ENCODE data around the gene PRDM16. TPM values are rescaled to one million over a fixed set of nuclear protein-coding genes. Genes with fewer than 3 reads are reported as not detected.

Gene PRDM16
- total RNA-seq, 1 donor from 2014 or later: 21.4 TPM

- no peak for TF ChIP-seq CTCF (IDR thresholded peaks at IDR 0.05; ENCODE audit: unreplicated experiment)
- H3K9me3 Mint-ChIP-seq (ENCODE audit: unreplicated experiment): no peaks in the 10 kb centered on the region
- H3K4me1 Mint-ChIP-seq (ENCODE audit: unreplicated experiment): peaks cover 17% of the 10 kb centered on the region
- H3K27me3 Mint-ChIP-seq (ENCODE audit: unreplicated experiment): no peaks in the 10 kb centered on the region
- no peak overlapping the region for H3K27ac Mint-ChIP-seq (ENCODE audit: unreplicated experiment)
- H3K36me3 Mint-ChIP-seq (ENCODE audit: low read depth, unreplicated experiment): no peaks in the 10 kb centered on the region
- H3K4me3 Mint-ChIP-seq (ENCODE audit: unreplicated experiment): no peak overlapping the region
- no peak for DNase-seq (ENCODE audit: low spot score)
These were observed 22.3 kb downstream of the PRDM16 start for GRCh38 chr1:3091334-3091733.

GRCh38 chr1:3092530-3092929, 23.5 kb downstream of the PRDM16 start:
- no peak overlapping the region for H3K4me3 Mint-ChIP-seq (ENCODE audit: unreplicated experiment)
- no peak for DNase-seq (ENCODE audit: low spot score)
- H3K27me3 Mint-ChIP-seq (ENCODE audit: unreplicated experiment): no peaks in the 10 kb centered on the region
- H3K9me3 Mint-ChIP-seq (ENCODE audit: unreplicated experiment): no peaks in the 10 kb centered on the region
- TF ChIP-seq CTCF (IDR thresholded peaks at IDR 0.05; ENCODE audit: unreplicated experiment): no peak
- H3K36me3 Mint-ChIP-seq (ENCODE audit: low read depth, unreplicated experiment): no peaks in the 10 kb centered on the region
- peaks cover 16% of the 10 kb centered on the region for H3K4me1 Mint-ChIP-seq (ENCODE audit: unreplicated experiment)
- no peak overlapping the region for H3K27ac Mint-ChIP-seq (ENCODE audit: unreplicated experiment)

- no peaks in the 10 kb centered on the region for H3K27me3 Mint-ChIP-seq (ENCODE audit: unreplicated experiment)
- H3K27ac Mint-ChIP-seq (ENCODE audit: unreplicated experiment): no peak overlapping the region
- no peaks in the 10 kb centered on the region for H3K9me3 Mint-ChIP-seq (ENCODE audit: unreplicated experiment)
These were observed 25.1 kb downstream of the PRDM16 start for GRCh38 chr1:3093898-3094626.

GRCh38 chr1:3094863-3095780, 26.1 kb downstream of the PRDM16 start:
- Mint-ChIP-seq H3K36me3 (ENCODE audit: low read depth, unreplicated experiment) (no peaks in the 10 kb centered on the region), H3K4me3 (ENCODE audit: unreplicated experiment) (no peak overlapping the region), H3K9me3 (ENCODE audit: unreplicated experiment) (no peaks in the 10 kb centered on the region), H3K4me1 (ENCODE audit: unreplicated experiment) (peaks cover 12% of the 10 kb centered on the region), H3K27me3 (ENCODE audit: unreplicated experiment) (no peaks in the 10 kb centered on the region), H3K27ac (ENCODE audit: unreplicated experiment) (no peak overlapping the region)
- TF ChIP-seq CTCF (IDR thresholded peaks at IDR 0.05; ENCODE audit: unreplicated experiment): no peak
- no peak for DNase-seq (ENCODE audit: low spot score)

More at GRCh38 chr1:3093898-3094626, 25.1 kb downstream of the PRDM16 start:
- TF ChIP-seq CTCF (IDR thresholded peaks at IDR 0.05; ENCODE audit: unreplicated experiment): no peak
- H3K4me3 Mint-ChIP-seq (ENCODE audit: unreplicated experiment): no peak overlapping the region
- H3K4me1 Mint-ChIP-seq (ENCODE audit: unreplicated experiment): peaks cover 12% of the 10 kb centered on the region
- H3K36me3 Mint-ChIP-seq (ENCODE audit: low read depth, unreplicated experiment): no peaks in the 10 kb centered on the region
- DNase-seq (ENCODE audit: low spot score): no peak
